NCI-H146 treated with DMSO at 0.1 percent for 48 hours (cell line): Measurements from ENCODE around the gene PTPN11.
"Not testable (repeated sequence)": the region's sequence is repeated elsewhere in the genome, so short reads cannot be mapped to it uniquely, and the experiment has no call there.

Source experiments
- DNase-seq: peaks from one replicate; lab custom pipeline; 2025; ENCODE audit not compliant: unreplicated experiment; lab: John Stamatoyannopoulos, UW

PTPN11 gene

GRCh38 chr12:112418608-112419296 lies at the start of gene PTPN11:
Gene PTPN11 (plus strand): TSS chr12:112418947. CDS start chr12:112419112, 165 bp downstream.
- peak; percentile 65 for DNase-seq

DNA sequence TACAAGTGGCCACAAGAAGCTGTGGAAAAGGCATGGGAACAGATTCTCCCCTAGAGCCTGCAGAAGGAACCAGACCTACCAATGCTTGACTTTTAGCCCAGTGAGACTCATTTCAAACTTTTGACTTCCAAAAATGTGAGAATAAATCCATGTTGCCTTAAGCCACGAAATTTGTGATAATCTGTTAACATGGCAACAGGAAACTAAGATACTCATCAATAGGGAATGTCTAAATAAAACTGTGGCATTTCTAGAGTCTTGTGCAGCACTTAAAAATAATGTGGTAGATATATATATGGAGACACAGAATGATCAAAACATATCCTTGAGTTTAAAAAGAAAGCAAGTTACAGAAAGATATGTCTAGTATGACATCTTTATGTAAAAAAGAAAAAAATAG lies 48.5 kb upstream of the PTPN11 start:
- no peak for DNase-seq

DNA sequence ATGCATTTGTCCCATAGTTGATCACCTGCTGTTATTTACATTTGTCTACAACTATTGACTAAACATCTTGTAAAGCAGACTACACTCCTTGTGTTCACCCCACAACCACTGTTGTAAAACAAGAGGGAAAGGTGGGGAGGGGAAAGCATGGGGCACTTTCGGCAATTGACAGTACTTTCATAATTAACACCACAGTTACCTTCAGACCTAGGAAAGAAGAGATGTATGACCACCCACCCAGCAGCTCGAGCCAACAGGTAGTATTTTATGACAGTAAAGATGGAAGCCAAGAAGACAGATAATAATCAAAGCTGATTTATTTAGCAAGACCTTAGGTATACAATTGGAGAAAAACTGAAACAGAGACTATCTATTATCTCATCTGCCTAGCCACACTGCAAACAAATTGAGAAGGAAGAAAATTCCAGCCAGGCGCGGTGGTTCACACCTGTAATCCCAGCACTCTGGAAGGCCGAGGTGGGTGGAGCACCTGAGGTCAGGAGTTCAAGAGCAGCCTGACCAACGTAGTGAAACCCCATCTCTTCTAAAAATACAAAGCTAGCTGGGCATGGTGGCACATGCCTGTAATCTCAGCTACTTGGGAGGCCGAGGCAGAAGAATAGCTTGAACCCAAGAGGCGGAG lies 47.8 kb upstream of the PTPN11 start:
- DNase-seq, result no peak

GRCh38 chr12:112374166-112374740 lies 44.5 kb upstream of the PTPN11 start:
- DNase-seq, result no peak

- no peak for DNase-seq
Measured at GRCh38 chr12:112375105-112375504, 43.6 kb upstream of the PTPN11 start.

- DNase-seq, result peak; percentile 10
Measured at GRCh38 chr12:112380663-112381405, 37.9 kb upstream of the PTPN11 start.

GRCh38 chr12:112381406-112381882 lies 37.3 kb upstream of the PTPN11 start:
- peak; percentile 24 for DNase-seq

DNA sequence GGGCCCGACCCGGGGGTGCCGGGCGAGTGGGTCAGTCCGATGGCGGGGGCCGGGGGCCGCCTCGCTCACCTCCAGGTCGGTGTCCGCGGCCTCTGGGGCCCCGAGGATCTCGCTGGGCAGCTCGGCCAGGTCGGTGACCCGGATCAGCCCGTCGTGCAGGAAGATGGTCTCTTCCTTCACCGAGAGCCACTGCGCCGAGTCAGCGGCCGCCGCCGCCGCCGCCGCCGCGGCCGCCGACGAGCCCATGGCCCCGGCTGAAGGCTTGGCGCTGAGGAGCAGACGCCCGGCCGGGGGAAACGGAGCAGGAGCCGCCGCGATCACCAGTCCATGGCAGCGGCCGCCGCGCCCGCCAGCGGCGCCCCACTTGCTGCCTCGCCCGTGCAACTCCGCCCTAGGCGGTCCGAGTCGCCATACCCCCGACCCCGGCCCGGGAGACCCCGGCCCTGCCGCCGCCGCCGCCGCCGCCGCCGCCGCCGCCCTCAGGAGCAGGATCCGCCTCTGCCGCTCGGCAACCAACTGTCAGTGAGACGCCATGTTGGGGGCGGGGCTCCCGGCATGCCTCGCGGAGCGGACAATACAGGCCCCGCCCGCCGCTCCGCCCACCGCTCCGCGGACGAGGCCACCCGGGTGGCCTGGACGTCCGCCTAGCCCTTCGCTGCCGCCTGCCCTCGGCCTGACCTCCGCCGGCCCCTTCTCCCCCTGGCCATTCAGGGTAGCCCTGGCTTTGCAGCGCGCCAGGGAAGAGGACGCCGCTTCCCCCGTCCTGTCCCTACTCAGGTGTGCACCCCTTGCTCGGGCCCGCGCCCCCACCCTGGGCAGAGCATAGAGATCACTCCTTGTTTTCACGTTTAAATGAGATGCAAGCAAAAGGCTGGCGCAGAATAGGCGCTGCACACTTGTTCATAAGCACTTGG lies 36.6 kb upstream of the PTPN11 start, which contains the start of gene HECTD4:
Gene HECTD4 (minus strand): TSS at position 549 of the 914 bp plus-strand sequence. CDS start 303 bp downstream, at position 246.
- peak; percentile 71 for DNase-seq

DNA sequence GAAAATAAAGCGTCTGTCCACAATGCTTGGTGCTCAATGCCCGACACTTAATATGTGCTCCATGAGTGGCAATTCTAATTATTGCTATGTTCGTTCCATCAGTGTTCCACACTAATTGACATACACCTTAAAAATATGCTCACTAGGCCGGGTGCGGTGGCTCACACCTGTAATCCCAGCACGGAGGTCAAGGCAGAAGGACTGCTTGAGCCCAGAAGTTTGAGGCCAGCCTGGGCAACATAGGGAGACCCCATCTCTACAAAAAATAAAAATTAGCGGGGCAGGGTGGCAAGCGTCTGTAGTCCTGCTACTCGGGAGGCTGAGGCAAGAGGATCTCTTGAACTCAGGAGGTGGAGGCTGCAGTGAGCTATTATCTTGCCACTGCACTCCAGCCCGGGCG lies 35.9 kb upstream of the PTPN11 start:
- DNase-seq, result no peak

DNA sequence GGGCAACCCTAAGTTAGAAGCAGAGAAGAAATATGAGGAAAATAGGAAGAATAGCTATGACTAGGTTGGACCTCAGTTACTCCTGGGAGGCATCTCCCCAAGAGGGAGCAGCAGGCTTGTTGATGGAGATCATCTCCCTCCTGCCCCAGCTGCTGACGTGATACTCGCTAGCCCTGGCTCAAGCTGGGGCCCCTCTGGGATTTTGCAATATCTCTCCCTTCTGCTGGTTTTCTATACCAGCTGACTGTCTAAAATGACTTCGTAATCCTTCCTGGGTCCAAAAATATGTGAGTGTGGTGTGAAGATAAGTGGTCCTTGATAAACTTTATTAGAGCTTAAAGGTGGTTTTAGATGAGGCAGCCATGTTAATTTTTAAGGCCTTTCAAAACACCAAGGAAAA lies 32.0 kb upstream of the PTPN11 start:
- no peak for DNase-seq

DNA sequence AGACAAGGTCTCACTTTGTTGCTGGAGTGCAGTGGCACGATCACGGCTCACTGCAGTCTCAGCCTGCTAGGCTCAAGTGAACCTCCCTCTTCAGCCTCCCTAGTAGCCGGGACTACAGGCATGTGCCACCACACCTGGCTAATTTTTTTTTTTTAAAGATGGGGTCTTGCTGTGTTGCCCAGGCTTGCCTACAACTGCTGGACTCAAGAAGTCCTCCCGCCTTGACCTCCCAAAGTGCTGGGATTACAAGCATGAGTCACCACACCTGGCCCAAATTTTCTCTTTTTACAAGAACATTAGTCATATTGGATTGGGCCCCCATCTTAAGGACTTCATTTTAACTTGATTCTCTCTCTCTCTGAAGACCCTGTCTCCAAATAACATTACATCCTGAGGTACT lies 29.5 kb upstream of the PTPN11 start:
- no peak for DNase-seq

GRCh38 chr12:112389922-112390654 lies 28.7 kb upstream of the PTPN11 start:
- not testable (repeated sequence) for DNase-seq

DNA sequence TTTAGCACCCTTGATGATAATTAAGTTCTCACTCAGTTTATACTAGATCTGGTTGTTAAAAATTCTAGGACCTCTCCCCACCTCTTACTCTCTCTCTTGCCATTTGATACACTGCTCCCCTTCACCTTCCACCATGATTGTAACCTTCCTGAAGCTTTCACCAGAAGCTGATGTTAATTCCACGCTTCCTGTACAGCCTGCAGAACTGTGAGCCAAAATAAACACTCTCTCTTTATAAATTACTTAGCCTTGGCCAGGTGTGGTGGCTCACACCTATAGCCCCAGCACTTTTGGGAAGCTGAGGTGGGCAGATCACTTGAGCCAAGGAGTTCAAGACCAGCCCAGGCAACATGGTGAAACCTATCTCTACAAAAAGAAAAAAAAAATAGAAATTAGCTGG lies 25.4 kb upstream of the PTPN11 start:
- DNase-seq, result no peak

DNA sequence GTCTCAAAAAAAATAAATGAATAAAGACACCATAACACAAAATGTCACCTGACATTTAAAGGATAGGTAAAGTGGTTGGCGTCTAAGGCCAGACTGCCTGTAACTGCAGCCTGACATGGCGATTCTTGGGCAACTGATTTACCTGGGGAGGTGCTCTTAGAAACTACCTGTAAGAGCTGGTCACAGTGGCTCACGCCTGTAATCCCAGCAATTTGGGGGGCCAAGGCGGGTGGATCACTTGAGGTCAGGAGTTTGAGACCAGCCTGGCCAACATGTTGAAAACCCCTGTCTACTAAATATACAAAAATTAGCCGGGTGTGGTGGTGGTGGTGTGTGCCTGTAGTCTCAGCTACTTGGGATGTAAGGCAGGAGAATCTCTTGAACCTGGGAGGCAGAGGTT lies 17.7 kb upstream of the PTPN11 start:
- DNase-seq, result no peak

- DNase-seq, result no peak
Measured at GRCh38 chr12:112401903-112402498, 16.7 kb upstream of the PTPN11 start.

GRCh38 chr12:112406519-112407488 lies 11.9 kb upstream of the PTPN11 start:
- DNase-seq, result no peak

DNA sequence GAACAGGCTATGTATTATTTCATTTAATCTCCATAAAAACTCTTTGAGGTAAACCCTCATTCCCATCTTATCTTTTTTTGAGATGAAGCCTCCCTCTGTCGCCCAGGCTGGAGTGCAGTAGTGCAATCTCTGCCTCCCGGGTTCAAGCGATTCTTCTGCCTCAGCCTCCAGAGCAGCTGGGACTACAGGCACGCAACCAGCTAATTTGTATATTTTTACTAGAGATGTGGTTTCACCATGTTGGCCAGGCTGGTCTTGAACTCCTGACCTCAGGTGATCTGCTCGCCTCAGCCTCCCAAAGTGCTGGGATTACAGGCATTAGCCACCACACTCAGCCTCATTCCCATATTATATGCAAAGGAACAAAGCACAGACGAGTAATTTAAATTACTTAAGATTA lies 11.1 kb upstream of the PTPN11 start:
- DNase-seq, result not testable (repeated sequence)

- no peak for DNase-seq
Measured at GRCh38 chr12:112408621-112409020, 10.1 kb upstream of the PTPN11 start.
